ENCODE results near the gene PDE4D.
"Not testable (repeated sequence)": the region's sequence is repeated elsewhere in the genome, so short reads cannot be mapped to it uniquely, and the experiment has no call there.

The PDE4D gene

GRCh38 chr5:59464969-59465368, 428.6 kb downstream of the PDE4D start:
- FAIRE-seq: no peak
- TF ChIP-seq TAF1 (IDR thresholded peaks at IDR 0.05; ENCODE audit: low read depth, low read length): no peak
- no peak for TF ChIP-seq POLR2AphosphoS5 (IDR thresholded peaks at IDR 0.05; ENCODE audit: low read depth, low read length)
- TF ChIP-seq PAX5 (IDR thresholded peaks at IDR 0.05; ENCODE audit: insufficient read depth, low read length, severe bottlenecking): no peak
- no peak for TF ChIP-seq POU2F2 (IDR thresholded peaks at IDR 0.05; ENCODE audit: low read depth, low read length)
- TF ChIP-seq SPI1 (IDR thresholded peaks at IDR 0.05; ENCODE audit: low read depth, low read length): no peak
- TF ChIP-seq POLR2A (IDR thresholded peaks at IDR 0.05; ENCODE audit: low read depth, low read length): no peak
- DNase-seq (ENCODE audit: insufficient read length, low spot score): no peak

- not testable (repeated sequence) for DNase-seq (ENCODE audit: insufficient read length, low spot score); FAIRE-seq
These were observed 429.8 kb downstream of the PDE4D start for GRCh38 chr5:59463618-59464166.

GRCh38 chr5:59462956-59463355, 430.6 kb downstream of the PDE4D start:
- DNase-seq (ENCODE audit: insufficient read length, low spot score): no peak
- TF ChIP-seq PAX5 (IDR thresholded peaks at IDR 0.05; ENCODE audit: insufficient read depth, low read length, severe bottlenecking): no peak
- no peak for TF ChIP-seq POLR2AphosphoS5 (IDR thresholded peaks at IDR 0.05; ENCODE audit: low read depth, low read length)
- TF ChIP-seq SPI1 (IDR thresholded peaks at IDR 0.05; ENCODE audit: low read depth, low read length): no peak
- TF ChIP-seq POLR2A (IDR thresholded peaks at IDR 0.05; ENCODE audit: low read depth, low read length): no peak
- no peak for TF ChIP-seq TAF1 (IDR thresholded peaks at IDR 0.05; ENCODE audit: low read depth, low read length)
- no peak for TF ChIP-seq POU2F2 (IDR thresholded peaks at IDR 0.05; ENCODE audit: low read depth, low read length)
- no peak for FAIRE-seq

GRCh38 chr5:59460368-59461153, 433.0 kb downstream of the PDE4D start:
- DNase-seq (ENCODE audit: insufficient read length, low spot score): no peak
- TF ChIP-seq POLR2AphosphoS5 (IDR thresholded peaks at IDR 0.05; ENCODE audit: low read depth, low read length) (no peak), POU2F2 (IDR thresholded peaks at IDR 0.05; ENCODE audit: low read depth, low read length) (no peak), SPI1 (IDR thresholded peaks at IDR 0.05; ENCODE audit: low read depth, low read length) (no peak), POLR2A (IDR thresholded peaks at IDR 0.05; ENCODE audit: low read depth, low read length) (no peak), PAX5 (IDR thresholded peaks at IDR 0.05; ENCODE audit: insufficient read depth, low read length, severe bottlenecking) (no peak), TAF1 (IDR thresholded peaks at IDR 0.05; ENCODE audit: low read depth, low read length) (no peak)
- FAIRE-seq: no peak

- FAIRE-seq (no peak), DNase-seq (ENCODE audit: insufficient read length, low spot score) (no peak)
- no peak for TF ChIP-seq POU2F2 (IDR thresholded peaks at IDR 0.05; ENCODE audit: low read depth, low read length)
- TF ChIP-seq PAX5 (IDR thresholded peaks at IDR 0.05; ENCODE audit: insufficient read depth, low read length, severe bottlenecking): no peak
- TF ChIP-seq SPI1 (IDR thresholded peaks at IDR 0.05; ENCODE audit: low read depth, low read length): no peak
- TF ChIP-seq TAF1 (IDR thresholded peaks at IDR 0.05; ENCODE audit: low read depth, low read length): no peak
- no peak for TF ChIP-seq POLR2A (IDR thresholded peaks at IDR 0.05; ENCODE audit: low read depth, low read length)
- no peak for TF ChIP-seq POLR2AphosphoS5 (IDR thresholded peaks at IDR 0.05; ENCODE audit: low read depth, low read length)
These were observed 434.4 kb downstream of the PDE4D start for GRCh38 chr5:59458966-59459729.

GRCh38 chr5:59458321-59458720, 435.2 kb downstream of the PDE4D start:
- FAIRE-seq (no peak), DNase-seq (ENCODE audit: insufficient read length, low spot score) (no peak)
- TF ChIP-seq TAF1 (IDR thresholded peaks at IDR 0.05; ENCODE audit: low read depth, low read length): no peak
- TF ChIP-seq POLR2A (IDR thresholded peaks at IDR 0.05; ENCODE audit: low read depth, low read length): no peak
- no peak for TF ChIP-seq PAX5 (IDR thresholded peaks at IDR 0.05; ENCODE audit: insufficient read depth, low read length, severe bottlenecking)
- TF ChIP-seq POLR2AphosphoS5 (IDR thresholded peaks at IDR 0.05; ENCODE audit: low read depth, low read length): no peak
- TF ChIP-seq SPI1 (IDR thresholded peaks at IDR 0.05; ENCODE audit: low read depth, low read length): no peak
- TF ChIP-seq POU2F2 (IDR thresholded peaks at IDR 0.05; ENCODE audit: low read depth, low read length): no peak

GRCh38 chr5:59449905-59450644, 443.5 kb downstream of the PDE4D start:
- DNase-seq (ENCODE audit: insufficient read length, low spot score) (no peak), FAIRE-seq (no peak)
- TF ChIP-seq POLR2A (IDR thresholded peaks at IDR 0.05; ENCODE audit: low read depth, low read length) (no peak), SPI1 (IDR thresholded peaks at IDR 0.05; ENCODE audit: low read depth, low read length) (no peak), PAX5 (IDR thresholded peaks at IDR 0.05; ENCODE audit: insufficient read depth, low read length, severe bottlenecking) (no peak), POU2F2 (IDR thresholded peaks at IDR 0.05; ENCODE audit: low read depth, low read length) (no peak), TAF1 (IDR thresholded peaks at IDR 0.05; ENCODE audit: low read depth, low read length) (no peak), POLR2AphosphoS5 (IDR thresholded peaks at IDR 0.05; ENCODE audit: low read depth, low read length) (no peak)

- FAIRE-seq: no peak
- DNase-seq (ENCODE audit: insufficient read length, low spot score): no peak
- TF ChIP-seq SPI1 (IDR thresholded peaks at IDR 0.05; ENCODE audit: low read depth, low read length) (no peak), POLR2AphosphoS5 (IDR thresholded peaks at IDR 0.05; ENCODE audit: low read depth, low read length) (no peak), TAF1 (IDR thresholded peaks at IDR 0.05; ENCODE audit: low read depth, low read length) (no peak), POLR2A (IDR thresholded peaks at IDR 0.05; ENCODE audit: low read depth, low read length) (no peak)
These were observed 447.2 kb downstream of the PDE4D start for GRCh38 chr5:59446356-59446755.

- TF ChIP-seq PAX5 (IDR thresholded peaks at IDR 0.05; ENCODE audit: insufficient read depth, low read length, severe bottlenecking) (no peak), POLR2AphosphoS5 (IDR thresholded peaks at IDR 0.05; ENCODE audit: low read depth, low read length) (no peak), SPI1 (IDR thresholded peaks at IDR 0.05; ENCODE audit: low read depth, low read length) (no peak), POU2F2 (IDR thresholded peaks at IDR 0.05; ENCODE audit: low read depth, low read length) (no peak), POLR2A (IDR thresholded peaks at IDR 0.05; ENCODE audit: low read depth, low read length) (no peak), TAF1 (IDR thresholded peaks at IDR 0.05; ENCODE audit: low read depth, low read length) (no peak)
- DNase-seq (ENCODE audit: insufficient read length, low spot score): no peak
- FAIRE-seq: no peak
These were observed 447.8 kb downstream of the PDE4D start for GRCh38 chr5:59445741-59446140.
